HG02870 (cell line): ENCODE data around the gene SEC14L1.

Experiments
- ATAC-seq: cut with Tn5 transposase; IDR thresholded peaks from one replicate; pipeline ENCODE4 v1.9.1; 2021; ENCODE audit warnings: mild to moderate bottlenecking, moderate library complexity; ENCODE audit not compliant: unreplicated experiment

The SEC14L1 gene

DNA sequence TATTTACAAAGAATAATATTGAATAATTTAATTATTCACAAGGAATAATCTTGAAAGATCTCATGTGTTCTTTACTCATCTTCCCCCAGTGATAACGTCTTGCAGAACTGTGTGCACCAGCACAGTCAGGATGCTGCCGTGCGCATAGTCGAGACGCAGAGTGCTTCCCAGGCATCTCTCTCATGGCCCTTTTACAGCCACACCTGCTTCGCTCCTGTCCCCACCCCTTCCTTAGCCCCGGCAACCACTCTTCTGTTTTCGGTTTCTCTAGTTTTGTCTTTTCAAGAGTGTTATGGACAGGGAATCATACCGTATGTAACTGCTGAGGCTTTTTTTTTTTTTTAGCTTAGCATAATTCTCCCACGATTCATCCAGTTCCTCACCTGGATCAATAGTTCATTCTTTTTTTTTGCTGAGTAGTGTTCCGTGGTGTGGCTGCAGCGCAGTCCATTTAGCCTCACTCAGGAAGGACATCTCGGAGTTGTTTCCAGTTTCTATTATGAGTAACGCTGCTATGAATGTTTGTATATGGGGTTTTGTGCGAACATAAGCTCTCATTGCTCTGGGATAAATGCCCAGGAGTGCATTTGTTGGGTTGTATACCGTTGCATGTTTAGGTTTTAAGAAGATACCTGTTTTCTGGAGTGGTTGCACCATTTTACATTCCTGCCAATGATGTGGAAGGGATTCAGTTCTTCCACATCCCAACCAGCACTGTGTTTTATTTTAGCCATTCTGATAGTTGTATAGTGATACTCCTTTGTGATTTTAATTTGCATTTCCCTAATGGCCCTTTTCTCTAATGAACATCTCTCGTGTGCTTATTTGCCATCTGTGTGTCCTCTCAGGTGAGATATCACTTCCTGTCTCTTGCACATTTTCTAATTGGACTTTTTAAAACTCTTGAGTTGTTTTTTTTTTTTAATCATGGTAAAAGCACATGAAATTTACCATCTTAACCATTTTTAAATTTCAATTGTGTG lies 47.6 kb downstream of the SEC14L1 start:
- ATAC-seq, result no peak

DNA sequence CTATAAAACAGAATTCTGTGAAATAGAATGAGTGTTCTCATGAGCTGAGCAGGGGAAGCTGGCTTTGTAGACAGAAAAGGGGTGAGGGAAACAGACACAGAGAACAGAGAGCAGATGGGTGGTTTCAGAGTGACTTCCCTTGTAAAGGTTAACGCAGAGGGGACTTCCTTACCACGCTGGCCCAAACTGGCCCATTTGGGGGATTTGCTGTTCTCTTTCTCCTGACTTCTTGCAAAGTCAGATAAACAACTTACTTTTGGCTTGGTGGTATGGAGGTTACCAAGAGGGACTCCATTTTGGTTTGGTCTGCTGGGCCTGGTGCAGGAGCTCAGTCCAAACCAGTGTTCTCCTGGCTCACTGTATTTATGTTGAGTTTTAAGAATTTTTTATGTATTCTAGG lies 48.4 kb downstream of the SEC14L1 start:
- peak; percentile 71 for ATAC-seq

DNA sequence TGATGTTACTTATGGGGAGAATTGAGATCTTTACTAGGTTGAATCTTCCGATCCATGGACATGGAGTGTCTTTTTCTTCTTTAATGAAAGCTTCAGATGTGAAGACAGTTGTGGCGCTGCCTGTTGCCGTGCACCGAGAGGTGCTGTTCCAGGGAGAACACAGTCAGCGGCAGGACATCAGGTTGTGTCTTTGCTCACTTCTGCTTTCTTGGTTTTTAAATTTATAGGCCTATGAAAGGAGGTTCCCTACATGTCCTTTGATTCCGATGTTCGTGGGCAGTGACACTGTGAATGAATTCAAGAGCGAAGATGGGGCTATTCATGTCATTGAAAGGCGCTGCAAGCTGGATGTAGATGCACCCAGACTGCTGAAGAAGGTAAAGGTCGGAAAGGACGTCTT lies 49.8 kb downstream of the SEC14L1 start:
- ATAC-seq, result no peak

DNA sequence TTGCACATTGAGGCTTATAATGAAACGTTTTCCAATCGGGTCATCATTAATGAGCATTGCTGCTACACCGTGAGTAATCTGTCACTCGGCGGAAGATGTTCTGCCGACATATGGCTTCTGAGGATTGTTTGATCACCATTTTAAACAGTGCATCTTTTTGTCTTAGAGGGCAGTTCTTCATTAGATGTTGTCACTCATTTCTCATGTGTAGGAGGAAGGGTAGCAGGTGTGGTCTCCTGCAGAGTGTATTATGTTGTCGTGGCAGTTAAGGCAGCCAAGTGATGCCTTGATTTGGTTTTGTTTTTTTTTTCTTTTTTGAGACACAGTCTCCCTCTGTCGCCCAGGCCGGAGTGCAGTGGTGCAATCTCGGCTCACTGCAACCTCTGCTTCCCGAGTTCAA lies 50.5 kb downstream of the SEC14L1 start:
- no peak for ATAC-seq

DNA sequence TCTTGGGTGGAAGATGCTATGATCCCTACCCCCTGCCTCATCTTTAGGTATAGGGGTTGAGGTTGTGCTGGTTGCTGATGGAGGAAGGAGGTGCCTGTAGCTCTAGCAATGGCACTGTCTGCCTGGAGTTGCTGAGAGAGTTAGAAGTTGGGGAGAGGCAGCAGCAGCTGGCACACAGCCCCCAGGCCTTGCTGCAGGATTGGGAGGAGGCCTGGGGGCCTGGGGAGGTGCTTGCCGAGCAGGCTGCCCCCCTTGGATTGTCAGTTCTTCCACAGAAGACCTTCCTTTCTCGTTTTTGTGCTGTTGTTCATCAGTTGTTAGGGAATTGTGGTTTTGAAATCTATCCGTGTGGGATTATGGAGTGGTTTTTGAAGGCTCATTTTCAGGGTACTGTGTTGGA lies 52.9 kb downstream of the SEC14L1 start:
- ATAC-seq, result no peak

DNA sequence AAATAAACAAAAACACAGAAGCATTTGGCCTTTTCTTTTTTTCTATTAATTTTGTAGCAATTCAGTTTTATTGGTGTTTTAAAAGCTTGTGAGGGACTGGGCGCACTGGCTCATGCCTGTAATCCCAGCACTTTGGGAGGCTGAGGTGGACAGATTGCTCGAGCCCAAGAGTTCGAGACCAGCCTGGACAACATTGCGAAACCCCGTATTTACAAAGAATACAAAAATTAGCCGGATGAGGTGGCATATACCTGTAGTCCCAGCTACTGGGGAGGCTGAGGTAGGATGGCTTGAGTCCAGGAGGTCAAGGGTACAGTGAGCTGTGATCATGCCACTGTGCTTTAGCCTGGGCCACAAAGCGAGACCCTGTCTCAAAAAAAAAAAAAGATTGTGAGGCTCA lies 53.4 kb downstream of the SEC14L1 start:
- ATAC-seq, result no peak

DNA sequence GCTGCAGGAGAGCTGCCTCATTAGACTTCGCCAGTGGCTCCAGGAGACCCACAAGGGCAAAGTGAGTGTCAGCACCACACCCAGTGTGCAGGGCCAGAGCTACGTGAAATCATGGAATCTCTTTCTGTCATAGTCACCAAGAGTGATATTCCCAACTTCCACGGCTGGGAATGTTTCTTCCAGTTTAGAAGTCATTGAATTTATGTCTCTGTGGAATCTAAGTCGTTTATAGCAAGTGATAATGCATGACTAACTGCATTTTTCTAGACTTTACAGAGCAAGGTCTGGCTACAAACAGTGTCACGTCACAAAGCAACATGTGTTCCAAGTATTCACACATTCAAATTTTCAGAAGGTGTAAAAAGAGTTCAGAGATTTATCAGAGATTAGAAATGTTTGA lies 55.5 kb downstream of the SEC14L1 start:
- no peak for ATAC-seq

DNA sequence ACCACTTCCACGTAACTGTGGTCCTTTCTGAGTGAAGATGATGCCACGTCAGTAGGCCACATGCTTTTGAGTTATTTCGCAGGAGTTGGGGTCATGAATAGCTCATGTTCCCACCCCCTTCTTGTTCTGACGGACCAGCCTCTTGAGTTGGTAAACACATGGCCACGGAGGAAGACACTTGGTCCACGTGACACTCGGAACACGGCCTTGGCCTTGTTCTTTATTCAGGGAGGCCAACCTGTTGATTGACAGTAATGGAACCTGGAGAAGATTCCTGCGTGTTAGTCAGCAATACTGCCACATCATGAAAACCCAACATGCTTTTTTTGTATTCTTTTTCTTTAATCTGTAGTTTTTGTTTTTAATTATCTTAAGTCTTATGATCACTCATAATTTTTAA lies 56.3 kb downstream of the SEC14L1 start:
- ATAC-seq, result no peak

DNA sequence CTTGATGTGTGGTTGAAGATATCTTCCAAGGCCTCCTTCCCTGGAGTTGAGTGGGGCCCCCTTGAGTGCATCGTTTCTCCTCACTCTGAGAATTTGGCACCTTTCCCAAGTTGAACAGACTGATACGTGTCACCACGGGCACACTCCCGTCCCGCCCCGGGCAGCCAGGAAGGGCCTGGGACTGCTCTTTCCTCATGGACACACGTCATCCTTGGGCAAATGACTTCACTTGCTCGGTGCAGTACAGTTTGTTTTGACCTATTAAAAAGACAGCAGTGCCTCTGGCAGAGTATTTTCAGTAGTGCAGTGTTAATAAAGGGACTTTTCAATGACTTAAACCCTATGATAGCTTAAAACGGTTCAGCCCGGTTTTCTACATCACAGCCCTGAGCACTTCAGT lies 59.9 kb downstream of the SEC14L1 start:
- no peak for ATAC-seq

DNA sequence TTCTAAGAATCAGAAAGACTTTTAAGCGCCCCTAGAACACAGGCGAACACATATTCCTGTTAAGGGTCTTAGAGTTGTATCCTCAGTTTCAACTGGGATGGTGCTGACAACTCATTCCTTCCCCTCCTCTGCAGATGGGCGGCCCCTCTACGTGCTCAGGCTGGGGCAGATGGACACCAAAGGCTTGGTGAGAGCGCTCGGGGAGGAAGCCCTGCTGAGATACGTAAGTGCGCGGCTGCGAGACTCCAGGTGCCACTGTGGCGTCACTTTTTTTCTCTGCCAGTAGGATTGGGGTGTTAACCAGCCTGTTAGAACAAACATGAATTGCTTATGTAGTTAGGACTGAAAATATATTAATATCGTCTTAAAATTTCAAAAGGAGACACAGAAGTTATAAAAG lies 62.7 kb downstream of the SEC14L1 start:
- no peak for ATAC-seq

DNA sequence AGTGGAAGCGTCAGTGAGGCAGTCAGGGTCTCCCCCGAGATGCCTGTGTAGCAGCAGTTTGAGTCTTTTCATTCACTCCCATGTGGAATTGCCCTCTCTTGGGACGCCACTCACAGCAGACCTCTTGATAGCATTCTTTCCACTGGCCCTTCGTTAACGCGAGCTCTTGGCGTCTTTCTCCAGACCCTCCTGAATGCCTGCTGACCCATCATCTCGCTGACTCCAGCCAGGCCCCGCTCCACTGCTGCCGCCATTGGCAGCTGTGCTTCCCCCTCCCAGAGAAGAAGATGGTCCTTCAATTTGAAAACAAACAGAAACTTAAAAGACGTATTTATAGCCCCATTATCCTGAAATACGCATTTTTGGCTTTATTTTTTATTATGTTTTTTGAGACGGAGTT lies 63.1 kb downstream of the SEC14L1 start:
- ATAC-seq, result no peak

DNA sequence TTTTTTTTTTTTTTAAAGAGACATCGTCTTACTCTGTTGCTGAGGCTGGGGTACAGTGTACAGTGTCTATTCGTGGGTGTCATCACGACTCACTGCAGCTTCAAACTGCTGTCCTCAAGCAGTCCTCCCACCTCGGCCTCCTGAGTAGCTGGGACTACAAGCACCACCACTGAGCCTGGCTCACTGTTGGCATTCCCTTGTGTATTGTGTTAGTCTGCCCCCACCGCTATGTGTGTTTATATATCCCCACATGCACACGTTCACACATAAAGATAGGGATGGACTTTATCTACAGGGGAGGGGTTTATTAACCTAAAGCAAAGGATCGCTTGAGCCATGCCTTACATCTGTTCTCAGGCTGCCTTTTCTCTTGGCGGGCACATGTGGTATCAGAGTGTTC lies 63.8 kb downstream of the SEC14L1 start:
- no peak for ATAC-seq

DNA sequence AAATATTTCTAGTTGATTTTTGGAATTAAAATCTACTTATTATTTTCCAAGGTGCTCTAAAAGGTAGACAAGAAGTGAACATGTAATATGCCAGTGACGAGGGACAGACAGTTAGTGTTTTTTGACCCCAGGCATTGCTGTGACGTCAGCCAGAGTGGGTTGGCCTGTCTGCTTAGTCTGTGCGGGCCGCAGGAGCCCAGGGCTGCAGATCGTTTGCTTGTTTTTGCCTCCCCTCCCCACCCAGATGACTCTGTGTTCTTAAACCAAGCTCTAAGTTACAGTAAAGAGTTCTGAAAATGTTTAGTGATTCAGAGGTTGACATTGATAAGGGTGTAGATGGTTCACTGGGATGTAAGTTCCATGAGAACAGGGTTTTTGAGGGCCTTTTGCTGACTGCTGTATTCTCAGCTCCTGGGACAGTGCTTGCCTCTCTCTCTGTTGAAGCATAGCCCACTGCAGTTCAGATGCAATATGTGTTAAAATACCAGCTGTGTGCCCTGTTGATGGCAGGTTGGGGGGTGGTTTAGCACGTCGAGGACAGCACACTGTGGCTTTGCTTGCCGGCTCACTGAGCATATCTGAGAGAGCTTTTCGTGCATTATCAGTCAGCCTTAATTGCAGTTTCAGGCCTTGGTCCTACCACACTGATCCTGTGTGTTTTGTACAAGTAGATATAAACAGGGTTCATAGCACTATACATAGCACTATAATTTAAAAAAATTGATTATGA lies 64.8 kb downstream of the SEC14L1 start:
- no peak for ATAC-seq

DNA sequence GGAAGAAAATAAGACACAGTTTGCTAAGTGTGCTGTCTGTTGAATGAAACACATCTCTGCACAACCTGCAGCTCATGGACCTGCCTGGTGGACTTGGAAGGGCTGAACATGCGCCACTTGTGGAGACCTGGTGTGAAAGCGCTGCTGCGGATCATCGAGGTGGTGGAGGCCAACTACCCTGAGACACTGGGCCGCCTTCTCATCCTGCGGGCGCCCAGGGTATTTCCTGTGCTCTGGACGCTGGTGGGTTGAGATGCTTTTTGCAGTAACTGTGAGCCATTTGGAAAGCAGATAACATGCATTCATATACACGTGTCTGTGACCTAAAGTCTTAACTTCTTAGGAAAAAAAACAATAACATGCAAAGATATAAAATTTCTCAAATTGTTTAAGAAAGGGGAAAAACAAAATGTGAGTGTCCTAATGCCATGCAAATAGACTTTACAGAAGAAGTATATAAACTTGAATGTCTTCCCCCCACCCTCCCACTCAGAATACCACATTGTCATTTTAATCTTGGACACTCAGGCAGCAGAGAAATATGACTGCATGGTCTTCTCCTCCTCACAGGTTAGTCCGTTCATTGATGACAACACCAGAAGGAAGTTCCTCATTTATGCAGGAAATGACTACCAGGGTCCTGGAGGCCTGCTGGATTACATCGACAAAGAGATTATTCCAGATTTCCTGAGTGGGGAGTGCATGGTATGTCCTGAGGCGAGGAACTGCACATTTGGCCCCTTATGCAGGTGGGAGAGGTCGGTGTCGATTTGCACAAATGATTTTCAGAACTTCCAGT lies 65.6 kb downstream of the SEC14L1 start:
- no peak for ATAC-seq

DNA sequence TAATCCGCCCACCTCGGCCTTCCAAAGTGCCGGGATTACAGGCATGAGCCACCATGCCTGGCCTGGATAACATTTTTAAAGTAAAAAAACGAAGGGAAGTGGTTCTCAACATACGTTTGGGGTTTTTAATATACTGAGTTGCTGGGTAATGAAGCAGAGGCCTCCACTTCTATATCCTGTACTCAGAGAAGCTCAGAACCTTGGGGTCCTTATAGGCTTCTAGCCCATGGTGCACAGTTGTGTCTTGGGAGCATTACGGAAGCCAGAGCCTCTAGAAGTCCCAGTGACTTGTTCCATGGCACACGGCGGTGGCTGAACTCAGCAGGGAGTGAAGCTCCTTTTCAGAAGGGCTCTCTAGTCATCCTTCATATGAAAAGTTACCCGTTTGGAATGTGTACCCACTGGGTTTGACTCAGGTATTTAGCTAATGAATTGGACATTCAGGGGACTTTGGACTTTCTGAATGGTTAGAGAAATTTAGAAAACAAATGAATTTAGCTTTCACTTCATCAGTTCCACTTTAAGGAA lies 67.0 kb downstream of the SEC14L1 start:
- no peak for ATAC-seq

DNA sequence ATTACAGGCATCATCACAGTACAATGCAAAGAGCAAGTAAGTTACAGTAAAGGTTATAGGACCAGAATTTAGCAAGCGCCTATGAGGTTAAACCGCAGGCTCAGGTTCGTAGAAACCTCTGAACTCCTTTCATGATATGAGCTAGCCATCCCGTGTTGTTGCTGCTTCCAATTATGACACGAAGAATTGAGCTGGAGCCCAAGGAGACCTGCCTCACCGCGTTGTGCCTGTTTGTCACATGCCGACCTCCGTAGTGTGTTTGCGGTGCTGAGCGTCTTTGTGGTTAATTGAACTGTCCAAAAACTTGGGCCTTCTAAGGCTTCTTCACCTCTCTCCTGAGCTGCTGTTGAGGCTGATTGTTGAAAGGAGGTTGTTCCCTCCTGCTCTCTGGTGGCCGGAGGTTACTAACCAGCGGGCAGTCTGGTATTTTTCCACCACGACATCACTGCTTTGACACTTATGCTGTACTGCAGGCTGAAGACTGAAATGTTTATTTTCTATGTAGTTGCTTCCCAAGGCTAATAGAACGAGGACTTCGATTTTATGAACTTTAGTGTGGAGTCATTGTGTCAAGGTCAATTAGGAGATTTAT lies 67.5 kb downstream of the SEC14L1 start:
- no peak for ATAC-seq

DNA sequence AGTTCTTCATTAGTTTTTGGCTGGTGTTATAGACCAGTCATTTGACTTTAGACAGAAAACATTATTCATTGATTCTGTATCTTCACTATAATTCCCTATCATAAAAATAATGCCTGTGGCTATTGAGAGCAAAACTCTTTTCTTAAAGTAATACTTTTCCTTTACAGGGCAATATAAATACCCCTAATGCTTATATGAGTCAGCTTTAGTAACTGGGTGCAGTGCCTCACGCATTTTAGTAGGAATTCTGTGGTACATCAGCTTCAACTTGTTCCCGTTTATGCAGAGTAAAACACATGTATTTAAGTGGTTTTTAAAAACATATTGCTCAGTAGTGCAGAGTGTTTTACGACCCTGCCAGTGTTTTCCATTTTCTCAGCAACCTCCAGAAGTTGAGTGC lies 68.1 kb downstream of the SEC14L1 start:
- ATAC-seq, result no peak

DNA sequence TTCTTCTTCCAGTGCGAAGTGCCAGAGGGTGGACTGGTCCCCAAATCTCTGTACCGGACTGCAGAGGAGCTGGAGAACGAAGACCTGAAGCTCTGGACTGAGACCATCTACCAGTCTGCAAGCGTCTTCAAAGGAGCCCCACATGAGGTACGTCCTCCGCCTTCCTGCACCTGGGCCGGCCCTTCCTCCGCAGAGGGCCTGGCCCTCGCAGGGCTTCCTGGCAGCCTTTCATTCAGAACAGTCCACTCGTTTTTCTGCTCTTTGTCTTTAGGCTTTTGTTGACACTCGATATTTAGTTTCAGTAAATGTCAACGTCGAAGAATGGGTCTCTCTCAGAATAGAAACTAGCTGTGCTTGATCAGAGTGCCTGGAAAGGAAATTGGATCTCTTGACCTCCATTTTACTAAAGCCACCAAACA lies 68.6 kb downstream of the SEC14L1 start:
- ATAC-seq, result no peak

DNA sequence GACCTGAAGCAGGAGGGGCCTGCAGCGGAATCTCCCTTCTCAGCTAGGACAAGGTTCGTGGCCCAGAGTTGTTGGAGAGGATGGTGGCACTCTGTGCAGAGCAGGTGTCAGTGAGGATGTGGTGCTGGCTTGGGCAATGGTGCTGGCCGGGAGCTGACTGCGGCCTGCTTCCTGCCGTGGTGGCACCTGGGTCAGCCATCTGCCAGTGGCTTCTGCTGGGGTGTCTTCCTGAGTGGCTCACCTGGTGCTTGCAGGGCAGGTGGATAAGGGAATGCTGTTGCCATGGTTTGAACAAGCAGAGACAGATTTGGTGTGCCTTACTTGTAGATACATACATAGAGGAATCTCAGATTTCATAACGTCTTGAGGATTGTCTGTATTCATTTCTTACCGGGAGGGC lies 69.6 kb downstream of the SEC14L1 start:
- ATAC-seq, result no peak

DNA sequence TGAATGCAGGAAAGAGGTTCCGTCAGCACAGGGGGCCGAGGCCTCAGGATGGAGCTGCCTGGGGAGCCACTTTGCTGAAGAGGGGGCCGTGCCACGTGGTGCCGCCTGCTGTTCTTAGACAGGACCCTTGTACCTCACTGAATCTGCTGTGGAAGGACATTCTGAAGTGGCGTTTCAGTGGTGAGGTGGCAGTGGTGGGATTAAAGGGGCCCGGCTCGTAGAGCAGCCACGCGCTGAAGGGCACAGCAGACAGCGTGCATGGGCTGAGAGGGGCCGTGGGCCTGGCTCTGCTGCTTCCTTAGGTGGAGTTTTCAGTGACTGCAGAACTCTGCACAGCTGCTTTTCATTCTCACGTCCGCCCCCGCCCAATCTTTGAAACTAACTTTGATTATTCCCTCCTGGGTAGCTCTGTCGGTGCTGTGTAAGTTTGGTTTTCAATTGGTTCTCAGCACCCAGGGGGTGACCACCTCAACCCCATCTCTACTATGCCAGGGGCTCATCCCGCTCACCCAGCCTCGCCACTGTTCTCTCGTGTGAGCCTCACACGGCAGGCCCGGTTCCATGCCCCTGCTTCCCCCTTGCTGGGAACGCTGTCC lies 70.3 kb downstream of the SEC14L1 start:
- no peak for ATAC-seq
